HepG2 (cell line): ENCODE measurements around the gene MYLK3. TPM values are rescaled to one million over a fixed set of nuclear protein-coding genes. Genes with fewer than 3 reads are reported as not detected.

Experiments
- ARID4A ChIP-seq: sonication (generic); formaldehyde crosslinking; IDR thresholded peaks from 2 replicates; pipeline ENCODE4 v1.5.0; 2020; ENCODE audit warnings: mild to moderate bottlenecking, missing genetic modification reagents, borderline replicate concordance
- FOXK2 ChIP-seq: fragments of 450-650 bp; IDR thresholded peaks from 2 replicates; pipeline ENCODE4 v1.6.1; 2016
- FOXP1 ChIP-seq, 2 experiments: fragments of 450-650 bp in 1 of 2; IDR thresholded peaks; 2 replicates each; pipeline ENCODE4 v1.6.1; 2017 to 2018; ENCODE audit warnings: antibody characterized with exemption in 1 of 2
- GATAD1 ChIP-seq: IDR thresholded peaks from 2 replicates; pipeline ENCODE4 v1.6.1; 2016; ENCODE audit warnings: missing genetic modification reagents, missing compliant biosample characterization
- GFI1 ChIP-seq: sonication (generic); formaldehyde crosslinking; IDR thresholded peaks from 2 replicates; pipeline ENCODE4 v1.5.0; 2020; ENCODE audit warnings: missing genetic modification reagents, mild to moderate bottlenecking, borderline replicate concordance
- GZF1 ChIP-seq: sonication (generic); formaldehyde crosslinking; IDR thresholded peaks from 2 replicates; pipeline ENCODE4 v1.5.1; 2020; ENCODE audit warnings: mild to moderate bottlenecking, missing genetic modification reagents
- IKZF5 ChIP-seq: IDR thresholded peaks from 2 replicates; pipeline ENCODE4 v1.6.1; 2018; ENCODE audit warnings: missing genetic modification reagents, mild to moderate bottlenecking, missing compliant biosample characterization
- NCOA2 ChIP-seq: sonication (generic); formaldehyde crosslinking; IDR thresholded peaks from 2 replicates; pipeline ENCODE4 v1.8.0; 2022; ENCODE audit warnings: inconsistent platforms
- PHF21A ChIP-seq: sonication (generic); formaldehyde crosslinking; IDR thresholded peaks from 2 replicates; pipeline ENCODE4 v1.5.0; 2020; ENCODE audit warnings: mild to moderate bottlenecking, missing genetic modification reagents
- PRMT3 ChIP-seq: sonication (generic); formaldehyde crosslinking; IDR thresholded peaks from 2 replicates; pipeline ENCODE4 v1.8.1; 2022; ENCODE audit warnings: low read depth, mild to moderate bottlenecking, moderate library complexity, missing genetic modification reagents, borderline replicate concordance
- RNF2 ChIP-seq: fragments of 450-650 bp; conservative IDR thresholded peaks from 2 replicates; pipeline ENCODE4 v1.6.1; 2016; ENCODE audit warnings: low read depth
- SKI ChIP-seq: fragments of 450-650 bp; IDR thresholded peaks from one replicate; pipeline ENCODE4 v1.6.1; 2018; ENCODE audit warnings: mild to moderate bottlenecking; ENCODE audit not compliant: partially characterized antibody
- SMAD3 ChIP-seq: sonication (generic); formaldehyde crosslinking; IDR thresholded peaks from 2 replicates; pipeline ENCODE4 v1.4.0; 2020; ENCODE audit warnings: missing genetic modification reagents
- TEF ChIP-seq: sonication (generic); formaldehyde crosslinking; IDR thresholded peaks from 2 replicates; pipeline ENCODE4 v1.5.0; 2020; ENCODE audit warnings: missing genetic modification reagents
- TMF1 ChIP-seq: sonication (generic); formaldehyde crosslinking; IDR thresholded peaks from 2 replicates; pipeline ENCODE4 v1.8.1; 2022; ENCODE audit warnings: low read depth, missing genetic modification reagents
- TSC22D2 ChIP-seq: sonication (generic); formaldehyde crosslinking; IDR thresholded peaks from 2 replicates; pipeline ENCODE4 v1.5.1; 2020; ENCODE audit warnings: missing genetic modification reagents, mild to moderate bottlenecking, borderline replicate concordance
- ZBTB7A ChIP-seq: sonication (generic); formaldehyde crosslinking; IDR thresholded peaks from 2 replicates; pipeline ENCODE4 v1.8.0; 2022; ENCODE audit warnings: mild to moderate bottlenecking, missing genetic modification reagents
- ZKSCAN8 ChIP-seq: IDR thresholded peaks from 2 replicates; pipeline ENCODE4 v1.6.1; 2016; ENCODE audit warnings: borderline replicate concordance, missing genetic modification reagents, missing compliant biosample characterization
- ZMYM4 ChIP-seq: sonication (generic); formaldehyde crosslinking; IDR thresholded peaks from 2 replicates; pipeline ENCODE4 v1.8.1; 2023; ENCODE audit warnings: mild to moderate bottlenecking, missing genetic modification reagents
- ZNF232 ChIP-seq: sonication (generic); formaldehyde crosslinking; IDR thresholded peaks from 2 replicates; pipeline ENCODE4 v1.4.0; 2020; ENCODE audit warnings: missing genetic modification reagents, borderline replicate concordance
- ZNF33B ChIP-seq: sonication (generic); formaldehyde crosslinking; IDR thresholded peaks from 2 replicates; pipeline ENCODE4 v1.5.1; 2020; ENCODE audit warnings: mild to moderate bottlenecking, missing genetic modification reagents
- ZNF691 ChIP-seq: sonication (generic); formaldehyde crosslinking; IDR thresholded peaks from 2 replicates; pipeline ENCODE4 v1.4.0; 2020; ENCODE audit warnings: missing genetic modification reagents, low read depth, mild to moderate bottlenecking, borderline replicate concordance
- polyA plus RNA-seq, 8 experiments: library from polyadenylated mRNA; depleted of rRNA in 3 of 8; stranded (reverse) in 7 of 8; unstranded in 1 of 8; fragments of >200 nt; fragmentation: Illumina TruSeq in 4 of 8; extraction: Trizol in 4 of 8; gene quantifications; 2 replicates each; pipeline versions ENCODE4 v1.2.1 to v1.2.3, GENCODE V29; 2011 to 2016; ENCODE audit warnings: low read depth in 4 of 8, missing spikeins in 1 of 8, mixed read lengths in 1 of 8; ENCODE audit not compliant: insufficient read depth in 1 of 8
- total RNA-seq, 5 experiments: library from RNA; depleted of rRNA; stranded (reverse); fragments of >200 nt; fragmentation: Illumina TruSeq; extraction: Trizol; gene quantifications; 2 replicates each; pipeline ENCODE4 v1.2.3, GENCODE V29; 2016; ENCODE audit warnings: low read depth in 1 of 5

MYLK3 gene
- total and polyA plus RNA-seq, 2 of the 13 experiments (the other 11 are each of a cell fraction or from before 2014, with no cell fraction given), result 0.04 to 0.18 TPM

- peak; percentile 44; the same call in 1 of the 2 replicates for TF ChIP-seq GATAD1
- no peak for TF ChIP-seq TEF (CRISPR knock-in tag)
- no peak for TF ChIP-seq PRMT3 (CRISPR knock-in tag)
- peak; percentile 52; the same call in 1 of the 2 replicates for TF ChIP-seq PHF21A (CRISPR knock-in tag)
- no peak for TF ChIP-seq SKI
- 0 out of 2 replicates have a peak, but pooled peaks have one; percentile 48 for TF ChIP-seq TSC22D2
- TF ChIP-seq GFI1 (CRISPR knock-in tag), result no peak
- TF ChIP-seq ZKSCAN8, result 0 out of 2 replicates have a peak, but pooled peaks have one; percentile 25
- no peak; the same call in 1 of the 2 replicates for TF ChIP-seq ZNF232
- TF ChIP-seq IKZF5 (CRISPR knock-in tag), result peak; percentile 39; the same call in 1 of the 2 replicates
- peak; percentile 42; the same call in 1 of the 2 replicates for TF ChIP-seq ARID4A
- no peak for TF ChIP-seq RNF2
- peak; percentile 73 for TF ChIP-seq ZMYM4 (CRISPR knock-in tag)
- TF ChIP-seq TMF1 (CRISPR knock-in tag), result peak; percentile 41; the same call in 1 of the 2 replicates
- TF ChIP-seq GZF1, result no peak; the same call in 1 of the 2 replicates
- 0 out of 2 replicates have a peak, but pooled peaks have one; percentile 29 for TF ChIP-seq SMAD3 (CRISPR knock-in tag)
- no peak for TF ChIP-seq ZBTB7A (CRISPR knock-in tag)
- 0 out of 2 replicates have a peak, but pooled peaks have one; percentile 20 for TF ChIP-seq ZNF33B (CRISPR knock-in tag)
- TF ChIP-seq FOXK2, result 0 out of 2 replicates have a peak, but pooled peaks have one; percentile 25
- TF ChIP-seq FOXP1 (IDR thresholded peaks at IDR 0.05), result no peak
- TF ChIP-seq FOXP1 (CRISPR knock-in tag; IDR thresholded peaks at IDR 0.05), result peak; percentile 82
- TF ChIP-seq ZNF691, result peak; percentile 77; the same call in 1 of the 2 replicates
- TF ChIP-seq NCOA2 (CRISPR knock-in tag), result no peak; the same call in 1 of the 2 replicates
Measured at GRCh38 chr16:46690281-46691178, 57.6 kb downstream of the MYLK3 start (continued).
